HepG2 (cell line): ENCODE data around the gene PXMP4. TPM values are rescaled to one million over a fixed set of nuclear protein-coding genes. Genes with fewer than 3 reads are reported as not detected.

Experiments
- EEA1 ChIP-seq: sonication (generic); formaldehyde crosslinking; IDR thresholded peaks from 2 replicates; pipeline ENCODE4 v1.5.1; 2020; ENCODE audit warnings: mild to moderate bottlenecking, missing genetic modification reagents, borderline replicate concordance
- HES4 ChIP-seq: sonication (generic); formaldehyde crosslinking; IDR thresholded peaks from 2 replicates; pipeline ENCODE4 v1.9.0; 2021; ENCODE audit warnings: mild to moderate bottlenecking, missing genetic modification reagents, borderline replicate concordance
- NFATC3 ChIP-seq: sonication (generic); formaldehyde crosslinking; IDR thresholded peaks from 2 replicates; pipeline ENCODE4 v1.5.1; 2020; ENCODE audit warnings: mild to moderate bottlenecking, missing genetic modification reagents
- PTBP1 ChIP-seq: fragments of 200-400 bp; formaldehyde crosslinking; IDR thresholded peaks from 2 replicates; pipeline ENCODE4 v1.6.1; 2018; ENCODE audit warnings: low read length, low read depth; ENCODE audit not compliant: poor library complexity, severe bottlenecking
- RERE ChIP-seq: IDR thresholded peaks from 2 replicates; pipeline ENCODE4 v1.6.1; 2016; ENCODE audit warnings: low read depth, missing genetic modification reagents, missing compliant biosample characterization
- SNAPC4 ChIP-seq: sonication (generic); formaldehyde crosslinking; IDR thresholded peaks from 2 replicates; pipeline ENCODE4 v1.4.0; 2020; ENCODE audit warnings: mild to moderate bottlenecking, missing genetic modification reagents
- TOPORS ChIP-seq: sonication (generic); formaldehyde crosslinking; IDR thresholded peaks from 2 replicates; pipeline ENCODE4 v1.8.0; 2023; ENCODE audit warnings: mild to moderate bottlenecking, missing genetic modification reagents
- ZNF124 ChIP-seq: sonication (generic); formaldehyde crosslinking; IDR thresholded peaks from 2 replicates; pipeline ENCODE4 v1.4.0; 2020; ENCODE audit warnings: missing genetic modification reagents
- ZNF362 ChIP-seq: sonication (generic); formaldehyde crosslinking; IDR thresholded peaks from 2 replicates; pipeline ENCODE4 v1.4.0; 2020; ENCODE audit warnings: missing genetic modification reagents, mild to moderate bottlenecking, borderline replicate concordance
- ZNF414 ChIP-seq: sonication (generic); formaldehyde crosslinking; IDR thresholded peaks from 2 replicates; pipeline ENCODE4 v1.5.0; 2020; ENCODE audit warnings: missing genetic modification reagents
- ZNF512 ChIP-seq: sonication (generic); formaldehyde crosslinking; IDR thresholded peaks from 2 replicates; pipeline ENCODE4 v1.4.0; 2020; ENCODE audit warnings: mild to moderate bottlenecking, missing genetic modification reagents
- ZNF616 ChIP-seq: sonication (generic); formaldehyde crosslinking; IDR thresholded peaks from 2 replicates; pipeline ENCODE4 v1.5.0; 2020; ENCODE audit warnings: low read depth, mild to moderate bottlenecking, missing genetic modification reagents
- ZNF775 ChIP-seq: sonication (generic); formaldehyde crosslinking; IDR thresholded peaks from 2 replicates; pipeline ENCODE4 v1.4.0; 2020; ENCODE audit warnings: missing genetic modification reagents, mild to moderate bottlenecking, moderate library complexity, borderline replicate concordance
- polyA plus RNA-seq, 8 experiments: library from polyadenylated mRNA; depleted of rRNA in 3 of 8; stranded (reverse) in 7 of 8; unstranded in 1 of 8; fragments of >200 nt; fragmentation: Illumina TruSeq in 4 of 8; extraction: Trizol in 4 of 8; gene quantifications; 2 replicates each; pipeline versions ENCODE4 v1.2.1 to v1.2.3, GENCODE V29; 2011 to 2016; ENCODE audit warnings: low read depth in 4 of 8, missing spikeins in 1 of 8, mixed read lengths in 1 of 8; ENCODE audit not compliant: insufficient read depth in 1 of 8
- total RNA-seq, 5 experiments: library from RNA; depleted of rRNA; stranded (reverse); fragments of >200 nt; fragmentation: Illumina TruSeq; extraction: Trizol; gene quantifications; 2 replicates each; pipeline ENCODE4 v1.2.3, GENCODE V29; 2016; ENCODE audit warnings: low read depth in 1 of 5

The PXMP4 gene
- total and polyA plus RNA-seq, 2 of the 13 experiments (the other 11 are each of a cell fraction or from before 2014, with no cell fraction given) = not detected

- TF ChIP-seq RERE (CRISPR knock-in tag) = no peak
- peak; percentile 64; the same call in 1 of the 2 replicates for TF ChIP-seq ZNF775 (CRISPR knock-in tag)
- peak; percentile 49 for TF ChIP-seq PTBP1
- no peak for TF ChIP-seq ZNF512 (CRISPR knock-in tag)
- TF ChIP-seq ZNF362 (CRISPR knock-in tag) = peak; percentile 51; the same call in 1 of the 2 replicates
- TF ChIP-seq NFATC3 = peak; percentile 50; the same call in 1 of the 2 replicates
- TF ChIP-seq HES4 = peak; percentile 91
- no peak for TF ChIP-seq SNAPC4 (CRISPR knock-in tag)
- peak; percentile 74; the same call in 1 of the 2 replicates for TF ChIP-seq EEA1
- TF ChIP-seq ZNF414 (CRISPR knock-in tag) = no peak
- peak; percentile 85; the same call in 1 of the 2 replicates for TF ChIP-seq TOPORS
- TF ChIP-seq ZNF616 (CRISPR knock-in tag) = 0 out of 2 replicates have a peak, but pooled peaks have one; percentile 30
- TF ChIP-seq ZNF124 (CRISPR knock-in tag) = no peak
Measured at GRCh38 chr20:33674294-33675135, 45.6 kb downstream of the PXMP4 start, which contains the start of gene NECAB3 (continued).
